ENCODE data around the gene MAST4. TPM values are rescaled to one million over a fixed set of nuclear protein-coding genes. Genes with fewer than 3 reads are reported as not detected.

The MAST4 gene
- total RNA-seq, 1 donor from 2014 or later, result 112 TPM

DNA sequence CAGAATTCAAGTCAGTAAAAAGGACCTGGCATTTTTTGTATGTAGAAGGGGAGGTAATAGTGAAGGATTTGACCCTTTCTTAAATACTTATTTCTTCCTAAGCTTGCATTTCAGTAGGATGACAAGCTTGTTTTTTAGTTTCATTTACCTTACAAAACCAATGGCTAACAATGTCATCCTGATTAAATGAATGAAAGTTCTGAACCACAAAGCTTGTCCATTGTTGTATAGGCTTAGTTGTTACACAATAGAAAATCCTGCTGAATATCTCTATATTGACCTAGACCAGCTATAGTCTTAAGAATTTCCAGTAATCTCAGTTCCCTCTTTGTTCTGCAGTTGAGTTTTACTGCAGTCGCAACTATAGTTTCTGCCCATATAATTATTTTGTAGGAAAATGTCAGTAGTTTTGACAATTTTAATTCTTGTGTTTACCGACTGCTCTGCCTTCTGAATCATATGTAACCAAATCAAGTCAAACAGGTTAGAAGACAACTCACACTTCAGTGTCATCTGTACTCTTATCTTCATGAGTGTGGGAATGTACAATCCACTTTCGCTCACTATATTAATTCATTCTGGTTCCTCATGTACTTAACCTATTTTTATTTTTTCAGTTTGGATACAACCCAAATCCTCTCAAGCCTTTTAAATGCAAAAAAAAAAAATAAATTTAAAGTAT, 404.7 kb downstream of the MAST4 start:
- Mint-ChIP-seq H3K4me1 (ENCODE audit: unreplicated experiment) (peaks cover 50% of the 10 kb centered on the region), H3K9me3 (ENCODE audit: unreplicated experiment) (no peaks in the 10 kb centered on the region), H3K27ac (ENCODE audit: unreplicated experiment) (no peak overlapping the region), H3K36me3 (ENCODE audit: low read depth, unreplicated experiment) (no peaks in the 10 kb centered on the region), H3K27me3 (ENCODE audit: unreplicated experiment) (peaks cover 2% of the 10 kb centered on the region), H3K4me3 (ENCODE audit: unreplicated experiment) (no peak overlapping the region)
- DNase-seq (ENCODE audit: low spot score), result no peak
- TF ChIP-seq, protein P1, sequence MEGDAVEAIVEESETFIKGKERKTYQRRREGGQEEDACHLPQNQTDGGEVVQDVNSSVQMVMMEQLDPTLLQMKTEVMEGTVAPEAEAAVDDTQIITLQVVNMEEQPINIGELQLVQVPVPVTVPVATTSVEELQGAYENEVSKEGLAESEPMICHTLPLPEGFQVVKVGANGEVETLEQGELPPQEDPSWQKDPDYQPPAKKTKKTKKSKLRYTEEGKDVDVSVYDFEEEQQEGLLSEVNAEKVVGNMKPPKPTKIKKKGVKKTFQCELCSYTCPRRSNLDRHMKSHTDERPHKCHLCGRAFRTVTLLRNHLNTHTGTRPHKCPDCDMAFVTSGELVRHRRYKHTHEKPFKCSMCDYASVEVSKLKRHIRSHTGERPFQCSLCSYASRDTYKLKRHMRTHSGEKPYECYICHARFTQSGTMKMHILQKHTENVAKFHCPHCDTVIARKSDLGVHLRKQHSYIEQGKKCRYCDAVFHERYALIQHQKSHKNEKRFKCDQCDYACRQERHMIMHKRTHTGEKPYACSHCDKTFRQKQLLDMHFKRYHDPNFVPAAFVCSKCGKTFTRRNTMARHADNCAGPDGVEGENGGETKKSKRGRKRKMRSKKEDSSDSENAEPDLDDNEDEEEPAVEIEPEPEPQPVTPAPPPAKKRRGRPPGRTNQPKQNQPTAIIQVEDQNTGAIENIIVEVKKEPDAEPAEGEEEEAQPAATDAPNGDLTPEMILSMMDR (IDR thresholded peaks at IDR 0.05; ENCODE audit: unreplicated experiment), result no peak

DNA sequence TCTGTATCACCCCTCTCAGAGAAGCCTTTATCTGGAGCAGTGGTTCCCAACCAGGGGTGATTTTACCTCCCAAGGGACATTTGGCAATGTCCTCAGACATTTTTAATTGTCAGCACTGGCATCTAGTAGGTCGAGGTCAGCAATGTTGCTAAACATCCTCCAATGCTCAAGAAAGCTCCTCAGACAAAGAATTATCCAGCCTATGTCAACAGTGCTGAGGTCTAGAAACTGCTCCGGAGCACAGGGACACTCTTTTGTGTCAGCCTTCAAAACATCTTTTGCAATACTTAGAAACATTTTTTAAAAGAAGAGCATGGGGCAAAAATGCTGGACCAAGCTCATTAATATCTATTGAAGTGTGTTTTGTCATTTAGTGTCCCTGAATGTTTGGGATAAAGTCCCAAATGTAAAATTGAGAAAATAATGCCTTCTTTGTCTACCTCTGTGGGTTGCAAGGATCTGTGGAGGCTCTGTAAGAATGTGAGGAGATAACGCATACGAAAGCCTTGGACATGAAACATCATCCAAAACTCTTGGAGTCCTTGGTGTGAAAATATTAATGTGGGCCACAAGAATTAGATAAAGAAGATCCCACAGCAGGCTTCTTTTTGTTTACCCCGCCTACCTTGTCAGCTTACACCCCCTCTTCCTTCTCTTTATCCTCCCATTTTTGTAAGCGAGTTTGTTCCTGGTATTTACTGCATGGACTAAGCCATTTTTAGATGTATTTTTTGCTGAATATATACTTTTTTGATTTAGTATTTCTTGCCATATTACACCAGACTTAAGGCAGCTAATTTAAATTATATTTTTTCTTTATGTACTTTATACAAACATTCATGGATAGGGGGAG, 406.9 kb downstream of the MAST4 start:
- Mint-ChIP-seq H3K4me3 (ENCODE audit: unreplicated experiment) (peak overlapping the region; percentile 71), H3K27ac (ENCODE audit: unreplicated experiment) (peak overlapping the region; percentile 3), H3K4me1 (ENCODE audit: unreplicated experiment) (peaks cover 70% of the 10 kb centered on the region), H3K36me3 (ENCODE audit: low read depth, unreplicated experiment) (peaks cover 9% of the 10 kb centered on the region), H3K9me3 (ENCODE audit: unreplicated experiment) (no peaks in the 10 kb centered on the region), H3K27me3 (ENCODE audit: unreplicated experiment) (no peaks in the 10 kb centered on the region)
- TF ChIP-seq, protein P1 (IDR thresholded peaks at IDR 0.05; ENCODE audit: unreplicated experiment), result no peak
- DNase-seq (ENCODE audit: low spot score), result no peak

DNA sequence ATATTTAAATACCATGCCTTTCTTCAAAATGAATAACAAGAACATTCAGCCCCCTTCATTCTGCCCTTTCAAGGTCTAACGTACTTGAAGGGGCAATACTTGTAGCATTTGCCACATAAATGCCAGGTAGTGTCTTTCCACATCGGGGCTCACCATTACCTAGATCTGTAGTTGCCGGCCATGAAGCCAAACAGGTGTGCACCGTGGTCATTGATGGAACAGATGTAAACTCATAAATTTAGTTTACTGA, 407.4 kb downstream of the MAST4 start:
- Mint-ChIP-seq H3K27me3 (ENCODE audit: unreplicated experiment) (no peaks in the 10 kb centered on the region), H3K4me3 (ENCODE audit: unreplicated experiment) (no peak overlapping the region), H3K4me1 (ENCODE audit: unreplicated experiment) (peaks cover 73% of the 10 kb centered on the region), H3K36me3 (ENCODE audit: low read depth, unreplicated experiment) (peaks cover 9% of the 10 kb centered on the region), H3K27ac (ENCODE audit: unreplicated experiment) (peak overlapping the region; percentile 77), H3K9me3 (ENCODE audit: unreplicated experiment) (no peaks in the 10 kb centered on the region)
- TF ChIP-seq, protein P1 (IDR thresholded peaks at IDR 0.05; ENCODE audit: unreplicated experiment), result no peak
- DNase-seq (ENCODE audit: low spot score), result no peak

GRCh38 chr5:67003935-67004729, 407.9 kb downstream of the MAST4 start:
- Mint-ChIP-seq H3K4me3 (ENCODE audit: unreplicated experiment) (peak overlapping the region; percentile 87), H3K9me3 (ENCODE audit: unreplicated experiment) (no peaks in the 10 kb centered on the region), H3K36me3 (ENCODE audit: low read depth, unreplicated experiment) (peaks cover 9% of the 10 kb centered on the region), H3K4me1 (ENCODE audit: unreplicated experiment) (peaks cover 72% of the 10 kb centered on the region), H3K27ac (ENCODE audit: unreplicated experiment) (peak overlapping the region; percentile 97), H3K27me3 (ENCODE audit: unreplicated experiment) (no peaks in the 10 kb centered on the region)
- peak; percentile 85 for DNase-seq (ENCODE audit: low spot score)
- TF ChIP-seq, protein P1 (IDR thresholded peaks at IDR 0.05; ENCODE audit: unreplicated experiment), result no peak

Measured in endothelial cell (in vitro differentiated cells).